Esophagus squamous epithelium (tissue), 5 donors: ENCODE measurements around the gene MOV10L1. TPM values are rescaled to one million over a fixed set of nuclear protein-coding genes. Genes with fewer than 3 reads are reported as not detected.
"Not testable (repeated sequence)": the region's sequence is repeated elsewhere in the genome, so short reads cannot be mapped to it uniquely, and the experiment has no call there.

ENCODE experiments used
- DNase-seq: peaks from one replicate; lab custom pipeline; 2025; lab: John Stamatoyannopoulos, UW
- H3K27ac ChIP-seq, 4 donors: fragments of 200-600 bp; sonication (generic); one replicate each; pipeline ENCODE4 v1.5.1; 2016 to 2019; ENCODE audit warnings: mild to moderate bottlenecking in 1 of 4
- H3K27me3 ChIP-seq, 4 donors: fragments of 200-600 bp; sonication (generic); 1 replicate in 3 of 4; 2 replicates in 1 of 4; pipeline versions ENCODE4 v1.5.1 to v1.6.0; 2017 to 2021; ENCODE audit warnings: antibody characterized with exemption in 1 of 4
- H3K36me3 ChIP-seq, 3 donors: fragments of 200-600 bp; sonication (generic); one replicate each; pipeline ENCODE4 v1.5.1; 2016 to 2019
- H3K4me1 ChIP-seq, 3 donors: fragments of 200-600 bp; sonication (generic); one replicate each; pipeline ENCODE4 v1.5.1; 2017 to 2019
- H3K4me3 ChIP-seq, 4 donors: fragments of 200-600 bp; sonication (generic); 1 replicate in 3 of 4; 2 replicates in 1 of 4; pipeline ENCODE4 v1.5.1; 2016 to 2019; ENCODE audit warnings: mild to moderate bottlenecking in 2 of 4, moderate library complexity in 1 of 4
- H3K9me3 ChIP-seq, 3 donors: fragments of 200-600 bp; sonication (generic); one replicate each; pipeline ENCODE4 v1.5.1; 2016 to 2019
- POLR2A ChIP-seq, 4 donors: fragments of 450-650 bp; IDR thresholded peaks; one replicate each; pipeline ENCODE4 v1.6.1; 2017; ENCODE audit warnings: antibody characterized with exemption in 4 of 4, mild to moderate bottlenecking in 4 of 4, moderate library complexity in 3 of 4
- WGBS, 2 donors: methylation state at CpG; one replicate each; pipeline ENCODE4 v1.1.5; 2018; 5-methylcytosine and 5-hydroxymethylcytosine counted together
- intact Hi-C: fragments of 100-400 bp; cut with DNase I; formaldehyde crosslinking; loops from one replicate; pipeline ENCODE4 v1.15.0; 2022
- total RNA-seq, 4 donors: library from RNA; depleted of rRNA; stranded (reverse); fragments of >200 nt; gene quantifications; one replicate each; pipeline ENCODE4 v1.1.0, GENCODE V29; 2016
- TF ChIP-seq, protein P1 (sequence below), 6 experiments: fragments of 450-650 bp in 4 of 6; fragments of 200-600 bp in 2 of 6; sonication (generic) in 2 of 6; IDR thresholded peaks; one replicate each; pipeline ENCODE4 v1.5.1; 2016 to 2019; ENCODE audit warnings: antibody characterized with exemption in 6 of 6, mild to moderate bottlenecking in 4 of 6, moderate library complexity in 4 of 6
- donor health status: DM: yes; HTN: yes; CAD: no.

MOV10L1 gene
- total RNA-seq, 4 donors from 2014 or later = 0.06 to 0.57 (median 0.13) TPM; not detected in 1

GRCh38 chr22:50125029-50125428, 35.2 kb downstream of the MOV10L1 start:
- H3K9me3 ChIP-seq = peaks cover 0 to 17% (median 14%) of the 10 kb centered on the region in 3 donors
- TF ChIP-seq, protein P1, sequence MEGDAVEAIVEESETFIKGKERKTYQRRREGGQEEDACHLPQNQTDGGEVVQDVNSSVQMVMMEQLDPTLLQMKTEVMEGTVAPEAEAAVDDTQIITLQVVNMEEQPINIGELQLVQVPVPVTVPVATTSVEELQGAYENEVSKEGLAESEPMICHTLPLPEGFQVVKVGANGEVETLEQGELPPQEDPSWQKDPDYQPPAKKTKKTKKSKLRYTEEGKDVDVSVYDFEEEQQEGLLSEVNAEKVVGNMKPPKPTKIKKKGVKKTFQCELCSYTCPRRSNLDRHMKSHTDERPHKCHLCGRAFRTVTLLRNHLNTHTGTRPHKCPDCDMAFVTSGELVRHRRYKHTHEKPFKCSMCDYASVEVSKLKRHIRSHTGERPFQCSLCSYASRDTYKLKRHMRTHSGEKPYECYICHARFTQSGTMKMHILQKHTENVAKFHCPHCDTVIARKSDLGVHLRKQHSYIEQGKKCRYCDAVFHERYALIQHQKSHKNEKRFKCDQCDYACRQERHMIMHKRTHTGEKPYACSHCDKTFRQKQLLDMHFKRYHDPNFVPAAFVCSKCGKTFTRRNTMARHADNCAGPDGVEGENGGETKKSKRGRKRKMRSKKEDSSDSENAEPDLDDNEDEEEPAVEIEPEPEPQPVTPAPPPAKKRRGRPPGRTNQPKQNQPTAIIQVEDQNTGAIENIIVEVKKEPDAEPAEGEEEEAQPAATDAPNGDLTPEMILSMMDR (IDR thresholded peaks at IDR 0.05) = no peak
- no peak for TF ChIP-seq POLR2A (IDR thresholded peaks at IDR 0.05)
- H3K4me1 ChIP-seq = no peaks in the 10 kb centered on the region
- H3K36me3 ChIP-seq = no peaks in the 10 kb centered on the region
- peaks cover 0 to 25% (median 0%) of the 10 kb centered on the region in 4 donors for H3K27me3 ChIP-seq
- H3K27ac ChIP-seq = no peak overlapping the region
- intact Hi-C loops = no loop called here
- 85 to 89% methylated on average over 5 to 7 of the region's 9 CpGs for WGBS, 2 donors
- DNase-seq = no peak
- no peak overlapping the region for H3K4me3 ChIP-seq

GRCh38 chr22:50129121-50129736, 39.4 kb downstream of the MOV10L1 start:
- TF ChIP-seq, protein P1 (IDR thresholded peaks at IDR 0.05) = no peak
- TF ChIP-seq POLR2A (IDR thresholded peaks at IDR 0.05) = no peak
- Histone ChIP-seq H3K4me3 (no peak overlapping the region), H3K27me3 (peaks cover 0 to 9% (median 0%) of the 10 kb centered on the region in 4 donors), H3K4me1 (no peaks in the 10 kb centered on the region), H3K27ac (no peak overlapping the region), H3K36me3 (no peaks in the 10 kb centered on the region), H3K9me3 (no peaks in the 10 kb centered on the region)
- no peak for DNase-seq
- 73 to 79% methylated on average over 10 of the region's 10 CpGs for WGBS, 2 donors
- intact Hi-C loops = no loop called here

- DNase-seq = no peak
- WGBS, 2 donors = 66 to 93% methylated on average over 4 of the region's 4 CpGs
- Histone ChIP-seq H3K27ac (no peak overlapping the region), H3K4me3 (no peak overlapping the region), H3K4me1 (peaks cover 0 to 5% (median 0%) of the 10 kb centered on the region in 3 donors), H3K27me3 (peaks cover 0 to 4% (median 0%) of the 10 kb centered on the region in 4 donors), H3K9me3 (no peaks in the 10 kb centered on the region), H3K36me3 (no peaks in the 10 kb centered on the region)
- TF ChIP-seq, protein P1 (IDR thresholded peaks at IDR 0.05) = no peak
- no peak for TF ChIP-seq POLR2A (IDR thresholded peaks at IDR 0.05)
- intact Hi-C loops = no loop called here
Measured at GRCh38 chr22:50131894-50132293, 42.1 kb downstream of the MOV10L1 start.

DNA sequence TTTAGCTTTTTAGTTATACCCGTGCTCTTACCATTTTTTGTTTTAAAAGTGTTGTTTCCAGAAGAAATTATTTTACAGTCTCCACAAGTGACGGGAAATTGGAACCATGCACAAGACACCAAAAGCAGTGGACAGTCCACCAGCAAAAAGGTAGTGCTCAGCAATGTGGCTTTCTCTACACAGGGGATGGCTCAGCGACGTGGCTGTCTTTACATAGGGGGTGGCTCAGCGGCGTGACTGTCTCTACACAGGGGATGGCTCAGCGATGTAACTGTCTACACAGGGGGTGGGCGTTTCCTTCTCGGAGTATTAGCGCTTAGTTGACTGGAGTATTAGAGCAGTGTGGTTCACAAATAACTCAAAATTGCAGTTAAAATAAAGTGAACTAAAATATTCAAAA, 44.7 kb downstream of the MOV10L1 start:
- no peaks in the 10 kb centered on the region for H3K27me3 ChIP-seq
- no peak for TF ChIP-seq POLR2A (IDR thresholded peaks at IDR 0.05)
- TF ChIP-seq, protein P1 (IDR thresholded peaks at IDR 0.05) = no peak
- H3K36me3 ChIP-seq = no peaks in the 10 kb centered on the region
- H3K9me3 ChIP-seq = no peaks in the 10 kb centered on the region
- no peak overlapping the region for H3K27ac ChIP-seq
- no peak for DNase-seq
- WGBS, 2 donors = 74 to 78% methylated on average over 8 to 10 of the region's 10 CpGs
- H3K4me1 ChIP-seq = peaks cover 0 to 6% (median 0%) of the 10 kb centered on the region in 3 donors
- no peak overlapping the region for H3K4me3 ChIP-seq
- intact Hi-C loops = no loop called here

- Histone ChIP-seq H3K36me3 (no peaks in the 10 kb centered on the region), H3K27me3 (no peaks in the 10 kb centered on the region), H3K27ac (no peak overlapping the region), H3K4me1 (peaks cover 0 to 15% (median 0%) of the 10 kb centered on the region in 3 donors), H3K4me3 (no peak overlapping the region), H3K9me3 (no peaks in the 10 kb centered on the region)
- intact Hi-C loops = no loop called here
- TF ChIP-seq, protein P1 (IDR thresholded peaks at IDR 0.05) = no peak
- TF ChIP-seq POLR2A (IDR thresholded peaks at IDR 0.05) = no peak
- 57 to 59% methylated on average over 5 of the region's 5 CpGs for WGBS, 2 donors
- DNase-seq = no peak
Measured at GRCh38 chr22:50136581-50137015, 46.8 kb downstream of the MOV10L1 start.

GRCh38 chr22:50137277-50137676, 47.5 kb downstream of the MOV10L1 start:
- H3K4me3 ChIP-seq, H3K9me3 ChIP-seq, DNase-seq, H3K36me3 ChIP-seq, H3K27ac ChIP-seq, H3K27me3 ChIP-seq, intact Hi-C loops: not testable (repeated sequence)
- peaks cover 0 to 15% (median 0%) of the 10 kb centered on the region in 3 donors for H3K4me1 ChIP-seq
- 92 to 94% methylated on average over 9 of the region's 9 CpGs for WGBS, 2 donors
